NCI-H2196 (cell line): ENCODE results near the gene PTGR3.
A peak's percentile ranks its signal among the peaks of the same experiment; 100 is the strongest.

Experiments
- DNase-seq: peaks from one replicate; lab custom pipeline; 2025; ENCODE audit not compliant: unreplicated experiment; lab: John Stamatoyannopoulos, UW

PTGR3 gene

DNA sequence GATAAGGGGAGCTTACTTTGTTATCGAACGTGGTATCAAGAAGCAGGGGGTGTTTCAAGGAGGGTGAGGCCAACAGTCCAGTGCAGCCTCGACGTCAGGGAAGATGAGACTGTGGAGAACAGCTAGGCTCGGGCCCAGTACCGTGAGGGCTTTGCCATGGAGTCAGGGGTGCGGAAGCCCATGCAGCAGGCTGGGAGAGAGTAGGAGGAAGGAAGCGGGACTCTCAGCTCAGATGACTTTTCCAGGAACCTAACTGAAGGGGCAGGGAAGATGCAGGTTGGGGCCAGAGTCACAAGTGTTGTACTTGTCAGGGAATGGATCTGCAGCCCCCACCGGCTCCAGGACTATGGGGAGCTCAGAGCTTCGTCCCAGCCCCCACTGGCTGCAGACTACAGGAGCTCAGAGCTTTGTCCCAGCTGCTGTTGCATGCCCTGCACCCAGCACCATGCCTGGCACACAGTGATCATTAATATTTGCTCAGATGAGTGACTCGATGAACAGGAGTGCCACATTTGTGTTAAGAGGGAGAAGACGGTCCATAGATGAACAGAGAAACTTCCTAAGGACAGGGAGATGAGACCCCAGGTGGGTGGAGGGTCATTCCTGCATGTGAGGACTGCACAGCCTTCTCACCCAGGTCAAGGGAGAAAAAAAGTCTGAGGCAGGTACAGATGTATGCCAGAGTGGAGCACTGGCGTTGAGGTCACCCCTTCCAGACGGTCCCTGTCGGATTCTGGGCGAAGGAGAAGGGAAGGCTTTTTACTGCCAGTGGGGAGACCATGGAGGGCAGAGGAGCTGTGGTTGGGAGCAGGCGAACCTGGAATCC lies 36.4 kb downstream of the PTGR3 start:
- no peak for DNase-seq

DNA sequence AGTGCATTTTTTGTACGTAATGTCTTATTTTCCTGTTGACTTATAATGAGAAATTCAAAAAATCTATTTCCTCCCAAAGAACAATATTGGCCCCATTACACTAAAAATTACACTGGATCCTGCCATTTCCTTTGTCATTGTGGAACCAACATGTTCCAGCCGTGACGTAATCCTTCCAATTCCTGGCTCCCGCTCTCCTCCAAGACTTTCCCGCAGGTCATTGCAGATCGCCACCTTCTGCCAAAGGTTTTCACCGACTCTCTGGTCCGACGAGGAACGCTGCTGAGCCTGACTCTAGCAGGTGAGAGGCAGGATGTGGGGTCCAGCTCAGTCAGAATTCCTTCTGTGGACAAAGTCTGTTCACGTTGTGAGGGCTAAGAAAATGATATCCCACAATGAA lies 38.0 kb downstream of the PTGR3 start:
- DNase-seq: no peak

DNA sequence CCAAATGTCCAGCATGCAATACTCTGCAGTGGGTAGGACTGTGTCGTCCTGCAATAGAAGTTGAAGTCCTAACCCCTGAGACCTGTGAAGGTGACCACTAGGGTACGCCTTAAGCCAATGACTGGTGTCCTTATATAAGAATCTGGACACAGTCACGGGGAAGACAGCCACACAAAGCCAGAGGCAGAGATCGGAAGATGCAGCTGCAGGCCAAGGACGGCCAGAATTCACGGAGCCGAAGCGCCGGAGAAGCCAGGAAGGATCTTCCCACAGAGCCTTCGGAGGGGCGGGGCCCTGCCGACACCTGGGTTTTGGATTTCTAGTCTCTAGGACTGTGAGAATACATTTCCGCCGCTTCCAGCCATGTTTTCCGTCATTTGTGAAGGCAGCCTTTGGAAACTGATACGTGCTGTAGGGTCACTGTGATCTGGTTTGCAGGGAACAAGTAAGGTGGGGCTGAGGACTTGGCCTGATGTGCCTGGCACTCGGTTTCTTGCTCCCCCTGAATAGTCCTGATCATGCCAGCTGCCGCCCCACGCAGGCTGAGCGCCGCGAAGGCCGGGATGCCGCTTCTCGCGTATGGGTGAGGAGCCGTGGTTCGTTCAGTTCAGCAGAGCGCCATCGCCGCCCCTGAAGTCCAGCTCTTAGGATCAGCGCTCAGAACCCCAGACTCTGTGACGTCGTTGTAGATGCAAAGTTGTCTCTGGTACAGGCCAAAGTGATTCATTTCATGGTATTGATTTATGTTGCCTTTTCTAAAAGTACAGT lies 38.7 kb downstream of the PTGR3 start:
- DNase-seq: no peak

DNA sequence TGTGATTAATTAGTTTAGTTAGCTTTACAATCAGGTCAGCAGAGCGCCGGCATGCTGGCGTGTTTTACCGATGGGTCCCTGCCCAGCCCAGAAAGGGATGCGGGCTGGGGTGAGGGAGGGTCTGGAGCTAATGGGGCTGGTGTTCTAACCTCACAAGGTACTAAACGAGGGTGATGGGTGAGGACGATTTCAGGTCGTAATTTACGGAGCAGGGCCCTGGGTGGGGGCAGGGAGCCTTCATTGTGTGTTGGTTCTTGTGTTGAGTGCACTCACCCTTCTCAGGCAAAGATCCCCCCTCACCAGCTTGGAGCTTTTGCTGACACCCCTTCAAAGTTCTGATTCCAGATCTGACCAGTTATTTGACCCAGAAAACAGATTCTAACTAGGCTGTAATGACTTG lies 39.5 kb downstream of the PTGR3 start:
- no peak for DNase-seq

DNA sequence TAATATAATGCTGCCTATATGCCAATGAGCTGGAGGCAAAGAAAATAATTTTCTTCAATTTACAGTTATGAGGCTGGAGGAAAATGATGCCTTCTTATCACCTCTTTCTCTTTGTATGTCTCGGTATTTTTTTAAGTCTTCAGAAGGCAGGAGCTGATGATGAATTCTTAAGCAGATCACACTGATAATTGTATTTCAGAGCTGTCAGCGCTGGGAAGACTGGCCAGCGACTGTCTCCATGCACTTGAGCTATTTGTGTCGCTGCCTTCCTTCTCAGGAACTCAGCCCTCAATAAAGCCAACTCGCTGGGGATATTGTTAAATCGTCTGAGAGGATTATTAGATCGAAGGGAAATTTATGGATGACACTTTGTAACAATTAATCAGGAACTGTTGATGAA lies 40.3 kb downstream of the PTGR3 start:
- no peak for DNase-seq

DNA sequence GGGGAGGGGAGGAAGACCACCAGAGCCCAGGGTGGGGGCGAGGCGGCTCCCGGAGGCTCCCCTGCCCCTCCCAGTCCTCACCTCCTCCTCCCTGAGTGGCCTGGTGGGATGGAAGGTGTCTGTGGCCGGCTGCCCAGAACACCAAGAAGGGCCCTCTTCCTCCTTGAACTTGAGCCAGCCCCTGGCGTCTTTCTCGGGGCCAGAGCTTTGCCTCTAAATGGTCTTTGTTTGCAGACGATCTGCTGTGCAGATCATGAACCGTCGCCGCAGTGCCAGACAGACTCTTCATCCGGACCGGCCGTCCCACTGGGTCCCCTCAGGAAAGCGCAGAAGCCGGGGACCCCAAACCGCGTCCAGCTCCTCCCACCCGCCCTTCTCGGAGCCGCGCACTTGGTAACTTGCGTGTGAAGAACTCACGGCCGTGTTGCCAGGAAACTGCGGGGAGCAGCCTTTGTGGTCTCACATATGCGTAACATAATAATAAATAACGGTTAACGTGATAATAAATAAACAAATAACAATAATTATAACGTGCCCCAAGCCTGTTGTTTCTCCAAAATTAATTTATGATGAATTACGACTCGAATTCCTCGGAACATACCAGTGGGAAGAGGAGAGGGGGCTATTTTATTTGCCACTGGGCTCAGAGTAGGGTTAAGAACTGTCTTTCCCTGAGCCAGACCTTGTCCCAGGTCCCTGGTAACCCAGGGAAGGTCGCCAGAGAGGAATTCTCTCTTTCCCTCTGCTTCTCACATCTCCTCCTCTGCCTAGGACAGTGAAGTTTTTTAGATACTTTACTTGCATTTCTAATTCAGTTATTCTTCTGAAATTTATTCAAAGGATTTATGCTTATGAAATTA lies 41.0 kb downstream of the PTGR3 start:
- DNase-seq: peak; percentile 23

DNA sequence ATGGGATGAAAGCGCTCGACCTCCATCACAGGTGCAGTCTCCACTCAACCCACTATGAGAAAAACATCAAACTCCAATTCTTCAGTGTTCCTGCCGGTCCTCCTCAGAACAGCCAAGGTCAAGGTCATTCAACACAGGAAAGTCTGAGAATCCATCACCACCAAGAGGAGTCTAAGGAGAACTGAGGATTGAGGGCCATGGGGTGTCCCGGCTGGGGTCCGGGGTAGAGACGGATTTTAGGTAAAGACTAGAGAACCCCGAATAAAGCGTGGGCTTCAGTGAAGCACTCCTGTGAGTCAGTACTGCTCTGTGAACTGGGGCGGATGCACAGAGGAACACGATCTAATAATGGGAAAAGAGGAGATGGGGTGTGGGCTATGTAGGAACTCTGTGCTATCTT lies 41.8 kb downstream of the PTGR3 start:
- no peak for DNase-seq

DNA sequence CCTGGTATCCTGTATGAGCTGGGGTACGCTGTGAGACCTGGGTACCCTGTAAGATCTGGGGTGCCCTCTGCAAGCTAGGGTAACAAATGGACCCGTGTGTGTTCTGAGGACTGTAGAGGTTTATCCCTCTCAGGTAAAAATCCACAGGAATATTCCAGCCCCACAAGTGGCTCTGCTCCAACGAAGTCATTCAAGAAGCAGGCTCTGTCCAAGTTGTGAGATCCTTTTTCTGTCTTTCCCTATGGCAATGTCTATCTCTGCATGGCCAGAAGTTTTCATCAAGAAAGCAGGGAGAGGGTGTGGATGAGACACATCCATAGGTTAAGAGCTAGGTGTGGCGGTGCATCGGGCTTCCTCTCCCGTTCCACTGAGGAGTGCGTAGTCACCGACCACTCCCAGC lies 43.0 kb downstream of the PTGR3 start:
- DNase-seq: no peak

DNA sequence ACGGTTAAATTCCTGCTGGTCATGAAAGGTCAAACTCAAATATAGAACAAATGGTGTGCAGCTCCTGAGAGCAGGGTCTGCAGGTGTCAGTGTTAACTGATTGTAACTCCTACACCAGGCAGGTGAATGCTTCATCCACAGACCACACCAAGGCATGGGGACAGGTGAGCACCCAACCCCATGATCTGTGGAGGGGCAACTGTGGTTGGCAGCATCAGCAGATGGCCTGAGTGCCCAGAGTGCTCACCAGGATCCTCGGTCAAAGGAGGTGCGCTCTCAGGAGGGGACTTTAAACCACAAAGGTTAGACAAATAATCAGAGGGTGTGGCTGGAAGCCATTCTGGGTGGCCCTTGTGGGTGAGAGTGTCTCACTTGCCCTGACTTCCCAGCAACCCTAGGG lies 44.5 kb downstream of the PTGR3 start:
- DNase-seq: no peak

DNA sequence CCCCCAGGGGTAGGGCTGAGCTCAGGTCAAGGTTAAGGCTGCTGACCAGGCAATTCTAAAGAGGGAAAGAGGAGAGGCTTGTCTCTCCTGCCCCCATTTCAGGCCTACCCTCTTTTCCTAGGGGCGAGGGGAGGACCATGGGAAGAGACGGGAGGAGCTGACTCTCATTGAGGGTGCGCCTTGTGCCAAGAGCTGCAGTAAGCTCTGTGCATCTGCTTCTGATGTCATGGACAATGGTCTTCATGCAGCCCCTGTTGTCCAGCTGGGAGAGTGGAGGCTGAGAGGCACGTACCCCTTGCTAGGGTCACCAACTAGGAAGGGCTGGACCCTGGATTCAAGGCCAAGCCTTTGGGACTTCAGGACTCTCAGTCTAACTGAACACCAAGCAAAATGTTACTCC lies 45.2 kb downstream of the PTGR3 start:
- DNase-seq: no peak

DNA sequence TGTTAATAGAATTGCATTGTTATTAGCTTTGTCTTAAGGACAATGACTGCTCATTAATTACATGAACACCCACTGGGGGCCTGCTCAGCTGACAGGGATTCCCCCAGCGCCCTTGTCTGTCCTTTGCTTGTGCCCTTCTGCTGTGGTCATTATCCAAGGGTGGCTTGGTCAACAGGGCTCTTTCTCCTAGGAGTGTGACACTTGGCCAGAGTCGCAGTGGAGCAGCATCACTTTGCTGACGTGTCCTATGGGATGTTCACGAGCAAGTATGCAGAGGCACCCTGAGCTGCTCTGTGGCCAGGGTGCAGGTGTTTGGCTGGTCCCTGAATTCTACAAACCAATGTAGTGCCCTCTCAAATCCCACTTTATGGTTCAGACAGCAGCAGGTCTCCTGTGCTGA lies 46.0 kb downstream of the PTGR3 start:
- no peak for DNase-seq

DNA sequence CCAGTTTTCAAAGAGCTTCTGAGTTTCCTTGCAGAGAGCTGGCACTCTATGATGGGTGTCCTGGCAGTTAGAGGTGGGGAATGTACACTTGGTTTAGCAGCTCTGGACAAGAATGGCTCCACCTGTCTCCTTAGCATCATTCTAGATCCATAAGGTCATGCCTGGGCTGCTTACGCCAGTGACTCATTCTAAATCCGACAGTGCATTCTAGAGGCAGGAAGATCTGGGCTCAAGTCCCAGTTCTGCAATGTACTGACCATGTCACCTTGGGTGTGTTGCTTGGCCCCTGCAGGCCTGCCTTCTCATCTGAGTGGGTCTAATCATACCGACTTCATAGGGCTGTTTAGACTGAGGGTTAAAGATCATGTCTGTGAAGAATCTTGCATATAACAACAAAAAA lies 46.5 kb downstream of the PTGR3 start:
- no peak for DNase-seq

DNA sequence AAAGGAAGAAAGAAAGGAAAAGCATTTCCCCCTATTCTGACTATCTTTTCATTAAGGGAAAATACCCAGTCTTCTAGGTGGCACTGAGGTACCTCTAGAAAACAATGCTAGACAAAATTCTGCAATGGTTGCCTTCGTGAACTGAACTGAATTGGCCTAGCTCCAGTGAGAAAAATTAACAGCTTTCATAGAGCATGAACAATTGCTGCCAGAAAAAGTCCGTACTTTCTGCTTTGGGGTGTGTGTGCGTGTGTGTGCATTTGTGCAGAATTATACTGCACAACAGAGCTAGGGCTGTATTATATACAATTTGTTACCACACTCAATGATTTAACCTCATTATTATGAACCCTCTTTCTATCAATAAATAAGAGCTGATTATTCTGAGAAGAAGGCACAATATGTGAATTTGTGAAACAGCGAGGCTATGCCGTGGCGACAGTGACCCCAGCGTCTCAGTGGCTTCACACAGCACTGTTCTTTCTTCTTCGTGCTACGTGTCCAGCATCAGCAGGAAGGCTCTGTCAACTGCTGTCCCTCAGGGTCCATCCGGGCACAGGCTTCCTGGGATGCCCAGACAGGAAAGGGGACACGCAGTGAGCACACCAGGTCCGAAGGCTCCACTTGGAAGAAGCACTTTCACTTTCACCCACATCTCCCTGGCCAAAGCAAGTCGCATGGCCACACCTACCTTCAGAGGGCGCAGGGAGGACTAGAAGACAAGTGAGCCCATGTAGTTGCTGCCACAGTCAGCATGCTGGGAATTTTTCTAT lies 47.5 kb downstream of the PTGR3 start:
- peak; percentile 18 for DNase-seq

DNA sequence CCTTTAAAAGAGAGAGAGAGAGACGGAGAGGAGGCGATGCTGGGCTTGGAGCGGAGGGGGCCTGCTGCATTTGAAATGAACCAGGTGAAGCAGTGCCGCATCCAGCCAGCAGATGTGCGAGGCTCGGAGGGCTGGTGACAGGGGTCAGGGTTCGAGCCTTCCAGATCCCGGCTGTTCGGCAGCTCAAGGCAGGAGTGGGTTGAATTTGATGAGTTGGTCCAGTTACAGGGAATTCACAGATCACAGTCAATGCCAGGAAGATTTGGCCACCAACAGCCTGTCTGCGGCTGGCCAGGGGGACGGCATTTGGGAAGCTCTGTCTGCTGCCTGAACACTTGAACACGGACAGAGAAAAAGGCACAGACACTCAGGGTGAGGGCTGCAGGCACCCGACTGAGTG lies 48.6 kb downstream of the PTGR3 start:
- no peak for DNase-seq

DNA sequence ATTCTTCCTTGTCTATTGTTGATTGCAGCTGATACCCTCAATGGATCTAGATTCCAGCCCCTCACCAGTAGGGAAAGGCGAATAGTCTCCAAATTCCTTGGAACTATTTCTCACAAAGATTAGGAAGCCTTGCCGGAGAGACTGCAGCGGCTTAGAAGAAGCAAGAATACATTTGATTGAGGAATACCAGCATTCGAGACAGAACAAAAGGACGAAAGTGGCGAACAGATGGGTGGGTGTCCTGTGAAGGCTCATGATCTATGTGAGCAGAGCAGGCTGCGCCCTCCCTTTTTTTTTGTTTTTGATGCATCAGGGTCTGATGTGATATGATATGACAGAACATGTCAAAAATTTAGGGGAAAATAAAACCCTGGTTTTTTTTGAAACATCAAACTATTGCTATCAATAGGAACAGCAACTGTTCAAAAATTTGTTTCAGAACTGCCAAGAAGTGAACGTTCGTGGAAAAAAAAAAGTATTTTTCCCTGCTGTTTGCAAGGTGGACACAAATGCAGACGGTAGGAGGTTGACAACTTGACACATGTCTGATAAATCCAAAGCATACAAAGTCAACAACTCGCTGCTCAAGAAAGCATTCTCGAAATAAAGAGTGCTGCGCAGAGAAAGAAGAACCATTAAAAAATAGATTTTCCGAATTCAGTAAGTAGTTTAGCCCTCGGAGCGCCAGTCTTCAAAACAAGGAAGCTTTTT lies 49.1 kb downstream of the PTGR3 start:
- no peak for DNase-seq

DNA sequence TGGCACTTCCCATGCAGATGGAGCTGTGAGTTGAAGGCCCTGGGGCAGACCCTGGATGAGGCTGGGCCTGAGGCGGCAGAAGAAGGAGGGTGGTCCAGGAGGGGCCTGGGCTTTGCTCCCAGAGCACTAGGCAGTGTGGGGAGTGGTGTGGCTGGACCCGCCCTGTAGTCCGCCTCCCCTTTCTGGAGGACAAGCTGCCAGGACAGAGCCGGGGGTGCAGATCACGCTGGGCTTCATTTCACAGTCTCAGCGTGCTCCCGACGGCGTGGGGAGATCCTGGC lies 49.8 kb downstream of the PTGR3 start:
- DNase-seq: no peak
